ENCODE measurements around the gene STARD9. TPM values are rescaled to one million over a fixed set of nuclear protein-coding genes. Genes with fewer than 3 reads are reported as not detected.

STARD9 gene
- total RNA-seq, 1 donor from 2014 or later: 13.6 TPM

- H3K9me3 Mint-ChIP-seq (ENCODE audit: low read depth): no peaks in the 10 kb centered on the region
- no peak for DNase-seq (ENCODE audit: low spot score)
- no peaks in the 10 kb centered on the region for H3K4me1 Mint-ChIP-seq (ENCODE audit: low read depth)
- H3K27me3 Mint-ChIP-seq (ENCODE audit: low read depth): no peaks in the 10 kb centered on the region
- H3K4me3 Mint-ChIP-seq (ENCODE audit: unreplicated experiment): no peak overlapping the region
- TF ChIP-seq, protein P1, sequence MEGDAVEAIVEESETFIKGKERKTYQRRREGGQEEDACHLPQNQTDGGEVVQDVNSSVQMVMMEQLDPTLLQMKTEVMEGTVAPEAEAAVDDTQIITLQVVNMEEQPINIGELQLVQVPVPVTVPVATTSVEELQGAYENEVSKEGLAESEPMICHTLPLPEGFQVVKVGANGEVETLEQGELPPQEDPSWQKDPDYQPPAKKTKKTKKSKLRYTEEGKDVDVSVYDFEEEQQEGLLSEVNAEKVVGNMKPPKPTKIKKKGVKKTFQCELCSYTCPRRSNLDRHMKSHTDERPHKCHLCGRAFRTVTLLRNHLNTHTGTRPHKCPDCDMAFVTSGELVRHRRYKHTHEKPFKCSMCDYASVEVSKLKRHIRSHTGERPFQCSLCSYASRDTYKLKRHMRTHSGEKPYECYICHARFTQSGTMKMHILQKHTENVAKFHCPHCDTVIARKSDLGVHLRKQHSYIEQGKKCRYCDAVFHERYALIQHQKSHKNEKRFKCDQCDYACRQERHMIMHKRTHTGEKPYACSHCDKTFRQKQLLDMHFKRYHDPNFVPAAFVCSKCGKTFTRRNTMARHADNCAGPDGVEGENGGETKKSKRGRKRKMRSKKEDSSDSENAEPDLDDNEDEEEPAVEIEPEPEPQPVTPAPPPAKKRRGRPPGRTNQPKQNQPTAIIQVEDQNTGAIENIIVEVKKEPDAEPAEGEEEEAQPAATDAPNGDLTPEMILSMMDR (IDR thresholded peaks at IDR 0.05): no peak
- H3K27ac Mint-ChIP-seq (ENCODE audit: unreplicated experiment): no peak overlapping the region
- H3K36me3 Mint-ChIP-seq (ENCODE audit: low read depth): peaks cover 28% of the 10 kb centered on the region
Measured at GRCh38 chr15:42691770-42692169, 116.4 kb downstream of the STARD9 start.

GRCh38 chr15:42692536-42692935, 117.1 kb downstream of the STARD9 start:
- Mint-ChIP-seq H3K27me3 (ENCODE audit: low read depth) (no peaks in the 10 kb centered on the region), H3K4me1 (ENCODE audit: low read depth) (no peaks in the 10 kb centered on the region), H3K36me3 (ENCODE audit: low read depth) (peaks cover 22% of the 10 kb centered on the region), H3K27ac (ENCODE audit: unreplicated experiment) (no peak overlapping the region), H3K4me3 (ENCODE audit: unreplicated experiment) (no peak overlapping the region), H3K9me3 (ENCODE audit: low read depth) (no peaks in the 10 kb centered on the region)
- TF ChIP-seq, protein P1 (IDR thresholded peaks at IDR 0.05): no peak
- no peak for DNase-seq (ENCODE audit: low spot score)

DNA sequence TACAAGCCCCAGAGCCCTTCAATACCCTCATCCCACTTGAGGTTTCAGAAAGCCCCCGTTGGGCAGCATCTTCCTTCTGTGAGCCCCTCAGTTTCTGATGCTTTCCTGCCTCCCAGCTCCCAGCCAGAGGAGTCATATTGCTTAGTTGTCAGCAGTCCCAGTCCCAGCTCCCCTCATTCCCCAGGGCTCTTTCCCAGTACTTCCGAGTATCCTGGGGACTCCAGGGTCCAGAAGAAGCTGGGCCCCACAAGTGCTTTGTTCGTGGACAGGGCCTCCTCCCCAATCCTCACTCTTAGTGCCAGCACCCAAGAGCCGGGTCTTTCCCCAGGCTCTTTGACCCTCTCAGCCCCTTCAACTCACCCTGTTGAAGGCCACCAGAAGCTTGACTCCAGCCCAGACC, 117.6 kb downstream of the STARD9 start:
- H3K4me1 Mint-ChIP-seq (ENCODE audit: low read depth): no peaks in the 10 kb centered on the region
- H3K36me3 Mint-ChIP-seq (ENCODE audit: low read depth): peaks cover 21% of the 10 kb centered on the region
- no peaks in the 10 kb centered on the region for H3K27me3 Mint-ChIP-seq (ENCODE audit: low read depth)
- H3K9me3 Mint-ChIP-seq (ENCODE audit: low read depth): no peaks in the 10 kb centered on the region
- DNase-seq (ENCODE audit: low spot score): no peak
- no peak overlapping the region for H3K27ac Mint-ChIP-seq (ENCODE audit: unreplicated experiment)
- H3K4me3 Mint-ChIP-seq (ENCODE audit: unreplicated experiment): no peak overlapping the region
- TF ChIP-seq, protein P1 (IDR thresholded peaks at IDR 0.05): no peak

DNA sequence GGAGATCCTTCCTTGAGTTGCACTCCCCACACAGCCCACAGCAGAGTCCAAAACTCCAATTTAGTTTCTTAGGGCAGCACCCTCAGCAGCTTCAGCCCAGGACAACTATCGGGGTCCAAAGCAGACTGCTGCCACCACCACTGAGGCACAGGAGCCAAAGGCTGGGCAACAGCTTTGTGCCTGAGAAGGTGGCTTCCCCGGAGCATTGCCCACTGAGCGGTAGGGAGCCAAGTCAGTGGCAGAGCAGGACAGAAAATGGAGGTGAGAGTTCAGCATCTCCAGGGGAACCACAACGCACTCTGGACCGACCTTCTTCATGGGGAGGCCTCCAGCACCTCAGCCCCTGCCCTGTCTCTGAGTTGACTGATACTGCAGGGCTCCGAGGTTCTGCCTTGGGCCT, 118.1 kb downstream of the STARD9 start:
- Mint-ChIP-seq H3K27me3 (ENCODE audit: low read depth) (no peaks in the 10 kb centered on the region), H3K4me3 (ENCODE audit: unreplicated experiment) (no peak overlapping the region)
- DNase-seq (ENCODE audit: low spot score): no peak

GRCh38 chr15:42693942-42694341, 118.5 kb downstream of the STARD9 start:
- Mint-ChIP-seq H3K36me3 (ENCODE audit: low read depth) (peaks cover 21% of the 10 kb centered on the region), H3K4me3 (ENCODE audit: unreplicated experiment) (no peak overlapping the region), H3K27me3 (ENCODE audit: low read depth) (no peaks in the 10 kb centered on the region), H3K27ac (ENCODE audit: unreplicated experiment) (no peak overlapping the region), H3K4me1 (ENCODE audit: low read depth) (no peaks in the 10 kb centered on the region), H3K9me3 (ENCODE audit: low read depth) (no peaks in the 10 kb centered on the region)
- TF ChIP-seq, protein P1 (IDR thresholded peaks at IDR 0.05): no peak
- DNase-seq (ENCODE audit: low spot score): no peak

More for the DNA sequence above, 118.1 kb downstream of the STARD9 start:
- no peaks in the 10 kb centered on the region for H3K4me1 Mint-ChIP-seq (ENCODE audit: low read depth)
- H3K9me3 Mint-ChIP-seq (ENCODE audit: low read depth): no peaks in the 10 kb centered on the region
- no peak overlapping the region for H3K27ac Mint-ChIP-seq (ENCODE audit: unreplicated experiment)
- TF ChIP-seq, protein P1 (IDR thresholded peaks at IDR 0.05): no peak
- H3K36me3 Mint-ChIP-seq (ENCODE audit: low read depth): peaks cover 21% of the 10 kb centered on the region

Measured in chondrocyte (in vitro differentiated cells).